HG03571 (cell line): ENCODE measurements around the gene PRKCH.
"Not testable (repeated sequence)": the region's sequence is repeated elsewhere in the genome, so short reads cannot be mapped to it uniquely, and the experiment has no call there.

Source experiments
- ATAC-seq: cut with Tn5 transposase; IDR thresholded peaks from one replicate; pipeline ENCODE4 v1.9.1; 2021; ENCODE audit not compliant: unreplicated experiment

PRKCH gene

GRCh38 chr14:61304688-61305087 is 16.7 kb upstream of the PRKCH start:
- no peak for ATAC-seq

GRCh38 chr14:61308198-61308597 is 13.2 kb upstream of the PRKCH start:
- ATAC-seq: no peak

GRCh38 chr14:61308701-61309100 is 12.7 kb upstream of the PRKCH start:
- not testable (repeated sequence) for ATAC-seq

GRCh38 chr14:61315313-61315712 is 6.1 kb upstream of the PRKCH start:
- ATAC-seq: no peak

- ATAC-seq: no peak
These were observed 2.3 kb upstream of the PRKCH start for GRCh38 chr14:61319086-61319485.

- ATAC-seq: no peak
These were observed 1.7 kb upstream of the PRKCH start for GRCh38 chr14:61319706-61320105.

GRCh38 chr14:61320170-61320569 is 1.2 kb upstream of the PRKCH start:
- not testable (repeated sequence) for ATAC-seq

GRCh38 chr14:61320806-61321384 is 484 bp upstream of the PRKCH start:
- no peak for ATAC-seq

- ATAC-seq: no peak
These were observed 826 bp downstream of the PRKCH start for GRCh38 chr14:61322011-61322798.

- no peak for ATAC-seq
These were observed 1.5 kb downstream of the PRKCH start for GRCh38 chr14:61322799-61323290.

GRCh38 chr14:61323970-61324369 is 2.6 kb downstream of the PRKCH start:
- ATAC-seq: no peak

GRCh38 chr14:61325166-61325565 is 3.8 kb downstream of the PRKCH start:
- no peak for ATAC-seq

GRCh38 chr14:61326146-61326545 is 4.8 kb downstream of the PRKCH start:
- no peak for ATAC-seq

GRCh38 chr14:61326847-61327246 is 5.5 kb downstream of the PRKCH start:
- ATAC-seq: no peak

GRCh38 chr14:61328626-61329262 is 7.4 kb downstream of the PRKCH start:
- ATAC-seq: no peak

GRCh38 chr14:61329478-61330051 is 8.2 kb downstream of the PRKCH start:
- no peak for ATAC-seq

GRCh38 chr14:61330511-61330910 is 9.1 kb downstream of the PRKCH start:
- ATAC-seq: no peak

- ATAC-seq: no peak
These were observed 10.7 kb downstream of the PRKCH start for GRCh38 chr14:61331992-61332657.

GRCh38 chr14:61332658-61333029 is 11.3 kb downstream of the PRKCH start:
- ATAC-seq: no peak

GRCh38 chr14:61333087-61333486 is 11.7 kb downstream of the PRKCH start:
- ATAC-seq: no peak

GRCh38 chr14:61334197-61334701 is 12.9 kb downstream of the PRKCH start:
- no peak for ATAC-seq
